DMS153 (cell line): ENCODE data around the gene GOSR1.
"Not testable (repeated sequence)": the region's sequence is repeated elsewhere in the genome, so short reads cannot be mapped to it uniquely, and the experiment has no call there.

Experiments used
- DNase-seq: peaks from one replicate; lab custom pipeline; 2025; lab: John Stamatoyannopoulos, UW

GOSR1 gene

GRCh38 chr17:30575648-30576325 is 98.6 kb downstream of the GOSR1 start:
- DNase-seq = not testable (repeated sequence)

GRCh38 chr17:30576326-30576861 is 99.2 kb downstream of the GOSR1 start:
- no peak for DNase-seq
